ENCODE data around the gene SBF2. TPM values are rescaled to one million over a fixed set of nuclear protein-coding genes. Genes with fewer than 3 reads are reported as not detected.
"Not testable (repeated sequence)": the region's sequence is repeated elsewhere in the genome, so short reads cannot be mapped to it uniquely, and the experiment has no call there.

SBF2 gene
- total RNA-seq, 3 donors from 2014 or later (not counting 1 experiment from before 2014, with no cell fraction given): 25.2 to 26.9 (median 26.3) TPM

DNA sequence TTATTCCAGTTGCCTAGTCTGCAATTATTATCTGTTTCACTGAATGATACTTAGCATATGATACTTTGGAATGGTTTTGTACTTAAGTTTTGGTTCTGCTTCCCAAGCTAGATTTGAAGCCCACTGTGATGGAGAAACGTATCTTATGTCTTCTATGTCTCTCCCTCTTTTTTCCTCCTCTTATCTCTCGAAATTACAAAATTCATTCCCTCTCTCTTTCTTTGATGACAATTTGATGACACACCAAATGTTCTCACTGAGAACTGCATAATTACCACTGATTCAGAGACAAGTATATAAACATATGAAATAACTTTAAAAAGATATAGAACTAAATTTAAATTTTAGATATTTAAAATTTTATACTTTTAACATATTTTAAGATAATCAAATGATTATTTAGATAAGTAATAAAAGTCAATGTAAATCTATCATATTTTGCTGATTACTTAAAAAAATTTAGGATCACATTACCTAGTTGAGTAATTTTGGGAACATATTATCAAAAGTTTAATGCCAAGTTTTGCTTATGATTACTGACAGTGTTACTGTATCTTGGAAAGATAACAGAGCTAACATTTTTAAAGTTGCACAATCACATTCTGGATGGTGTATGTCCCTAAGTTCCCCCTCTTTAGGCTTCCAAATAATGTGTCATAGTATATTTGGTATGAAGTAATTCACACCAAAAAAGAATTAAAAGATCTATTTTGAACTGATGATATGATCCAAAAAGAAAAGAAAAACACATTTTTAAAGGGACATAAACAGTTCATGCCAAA, 255.3 kb downstream of the SBF2 start:
- no peak overlapping the region for H3K27ac ChIP-seq (ENCODE audit: low read length)
- DNase-seq (no peak), ATAC-seq (no peak)
- no peaks in the 10 kb centered on the region for H3K27me3 Mint-ChIP-seq (ENCODE audit: low read depth in 2 of 2)
- intact Hi-C loops (cut with micrococcal nuclease): no loop called here
- TF ChIP-seq, protein P1, sequence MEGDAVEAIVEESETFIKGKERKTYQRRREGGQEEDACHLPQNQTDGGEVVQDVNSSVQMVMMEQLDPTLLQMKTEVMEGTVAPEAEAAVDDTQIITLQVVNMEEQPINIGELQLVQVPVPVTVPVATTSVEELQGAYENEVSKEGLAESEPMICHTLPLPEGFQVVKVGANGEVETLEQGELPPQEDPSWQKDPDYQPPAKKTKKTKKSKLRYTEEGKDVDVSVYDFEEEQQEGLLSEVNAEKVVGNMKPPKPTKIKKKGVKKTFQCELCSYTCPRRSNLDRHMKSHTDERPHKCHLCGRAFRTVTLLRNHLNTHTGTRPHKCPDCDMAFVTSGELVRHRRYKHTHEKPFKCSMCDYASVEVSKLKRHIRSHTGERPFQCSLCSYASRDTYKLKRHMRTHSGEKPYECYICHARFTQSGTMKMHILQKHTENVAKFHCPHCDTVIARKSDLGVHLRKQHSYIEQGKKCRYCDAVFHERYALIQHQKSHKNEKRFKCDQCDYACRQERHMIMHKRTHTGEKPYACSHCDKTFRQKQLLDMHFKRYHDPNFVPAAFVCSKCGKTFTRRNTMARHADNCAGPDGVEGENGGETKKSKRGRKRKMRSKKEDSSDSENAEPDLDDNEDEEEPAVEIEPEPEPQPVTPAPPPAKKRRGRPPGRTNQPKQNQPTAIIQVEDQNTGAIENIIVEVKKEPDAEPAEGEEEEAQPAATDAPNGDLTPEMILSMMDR (IDR thresholded peaks at IDR 0.05): no peak
- 71% methylated on average over 2 of the region's 2 CpGs for WGBS (ENCODE audit: insufficient coverage)
- peaks cover 3% of the 10 kb centered on the region for H3K36me3 Mint-ChIP-seq
- H3K36me3 ChIP-seq (ENCODE audit: control insufficient read depth, insufficient read depth, low read length): no peaks in the 10 kb centered on the region
- no peaks in the 10 kb centered on the region for H3K27me3 ChIP-seq (ENCODE audit: control insufficient read depth, insufficient read depth, low read length)
- H3K9me3 ChIP-seq (ENCODE audit: control insufficient read depth, insufficient read depth, low read length): peaks cover 3% of the 10 kb centered on the region
- H3K27ac Mint-ChIP-seq: no peak overlapping the region
- H3K4me3 Mint-ChIP-seq: no peak overlapping the region
- H3K4me1 Mint-ChIP-seq: peaks cover 8 to 11% of the 10 kb centered on the region in 2 donors
- H3K4me1 ChIP-seq (ENCODE audit: control insufficient read depth, insufficient read depth, low read length): no peaks in the 10 kb centered on the region
- peaks cover 0 to under 1% of the 10 kb centered on the region in 2 donors for H3K9me3 Mint-ChIP-seq
- no peak overlapping the region for H3K4me3 ChIP-seq (ENCODE audit: low read length)

- 96% methylated on average over 3 of the region's 6 CpGs for WGBS (ENCODE audit: insufficient coverage)
- H3K4me3 Mint-ChIP-seq; H3K36me3 Mint-ChIP-seq; DNase-seq; H3K9me3 ChIP-seq (ENCODE audit: control insufficient read depth, insufficient read depth, low read length); H3K4me3 ChIP-seq (ENCODE audit: low read length); H3K27me3 Mint-ChIP-seq (ENCODE audit: low read depth in 2 of 2); H3K4me1 ChIP-seq (ENCODE audit: control insufficient read depth, insufficient read depth, low read length); H3K9me3 Mint-ChIP-seq; H3K27ac ChIP-seq (ENCODE audit: low read length); H3K27me3 ChIP-seq (ENCODE audit: control insufficient read depth, insufficient read depth, low read length); H3K4me1 Mint-ChIP-seq; H3K36me3 ChIP-seq (ENCODE audit: control insufficient read depth, insufficient read depth, low read length); H3K27ac Mint-ChIP-seq; ATAC-seq; intact Hi-C loops (cut with micrococcal nuclease): not testable (repeated sequence)
These were observed 258.1 kb downstream of the SBF2 start for GRCh38 chr11:10035932-10036331.

DNA sequence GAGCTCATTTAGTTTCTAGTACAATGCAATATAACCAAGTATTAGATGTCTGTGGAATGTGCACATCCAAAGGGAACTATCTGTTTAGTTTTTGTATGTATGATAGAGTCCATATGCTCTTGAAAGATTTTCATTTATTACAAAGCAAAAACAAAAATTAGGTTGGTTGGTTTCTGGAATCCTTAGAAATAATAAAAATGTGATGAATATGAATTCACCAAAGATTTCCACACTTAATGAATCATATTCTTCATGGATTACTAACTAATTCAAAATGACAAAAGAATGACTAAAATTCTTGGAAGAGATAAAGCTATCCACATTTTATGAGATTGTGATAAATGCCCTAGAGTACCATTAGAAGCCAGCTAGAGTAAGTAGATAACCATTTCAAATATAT, 261.1 kb downstream of the SBF2 start:
- H3K36me3 ChIP-seq (ENCODE audit: control insufficient read depth, insufficient read depth, low read length): no peaks in the 10 kb centered on the region

GRCh38 chr11:10030122-10030490, 263.9 kb downstream of the SBF2 start:
- DNase-seq: no peak
- Histone ChIP-seq H3K27ac (ENCODE audit: low read length) (no peak overlapping the region), H3K4me1 (ENCODE audit: control insufficient read depth, insufficient read depth, low read length) (no peaks in the 10 kb centered on the region), H3K9me3 (ENCODE audit: control insufficient read depth, insufficient read depth, low read length) (no peaks in the 10 kb centered on the region), H3K27me3 (ENCODE audit: control insufficient read depth, insufficient read depth, low read length) (no peaks in the 10 kb centered on the region), H3K4me3 (ENCODE audit: low read length) (no peak overlapping the region), H3K36me3 (ENCODE audit: control insufficient read depth, insufficient read depth, low read length) (no peaks in the 10 kb centered on the region)
- no peak for ATAC-seq
- Mint-ChIP-seq H3K36me3 (peaks cover 7% of the 10 kb centered on the region), H3K27me3 (ENCODE audit: low read depth in 2 of 2) (no peaks in the 10 kb centered on the region), H3K9me3 (no peaks in the 10 kb centered on the region), H3K4me1 (no peaks in the 10 kb centered on the region), H3K4me3 (no peak overlapping the region), H3K27ac (no peak overlapping the region)
- intact Hi-C loops (cut with micrococcal nuclease): no loop called here
- 100% methylated on average over 1 of the region's 2 CpGs for WGBS (ENCODE audit: insufficient coverage)
- TF ChIP-seq, protein P1 (IDR thresholded peaks at IDR 0.05): no peak

More for the DNA sequence above, 261.1 kb downstream of the SBF2 start:
- no peaks in the 10 kb centered on the region for H3K9me3 ChIP-seq (ENCODE audit: control insufficient read depth, insufficient read depth, low read length)
- no peak for DNase-seq
- no peak overlapping the region for H3K4me3 ChIP-seq (ENCODE audit: low read length)
- H3K27ac ChIP-seq (ENCODE audit: low read length): no peak overlapping the region
- Mint-ChIP-seq H3K4me1 (no peaks in the 10 kb centered on the region), H3K9me3 (no peaks in the 10 kb centered on the region), H3K27me3 (ENCODE audit: low read depth in 2 of 2) (no peaks in the 10 kb centered on the region), H3K36me3 (peaks cover 7% of the 10 kb centered on the region), H3K4me3 (no peak overlapping the region), H3K27ac (no peak overlapping the region)
- ATAC-seq: no peak
- no peaks in the 10 kb centered on the region for H3K4me1 ChIP-seq (ENCODE audit: control insufficient read depth, insufficient read depth, low read length)
- TF ChIP-seq, protein P1 (IDR thresholded peaks at IDR 0.05): no peak
- intact Hi-C loops (cut with micrococcal nuclease): no loop called here
- no peaks in the 10 kb centered on the region for H3K27me3 ChIP-seq (ENCODE audit: control insufficient read depth, insufficient read depth, low read length)

Data from natural killer cell (primary cell).